Activated CD8-positive, alpha-beta memory T cell treated with anti-CD3 and anti-CD28 coated beads, Interleukin-2, amount 50 U/mL, for 4 hours (primary cell): ENCODE results near the gene RSL24D1.
A peak's percentile ranks its signal among the peaks of the same experiment; 100 is the strongest.
"Not testable (repeated sequence)": the region's sequence is repeated elsewhere in the genome, so short reads cannot be mapped to it uniquely, and the experiment has no call there.

Experiments
- DNase-seq: peaks from one replicate; pipeline ENCODE4 v3.0.0-alpha.2; 2020

RSL24D1 gene

GRCh38 chr15:55204464-55204863 lies 7.7 kb upstream of the RSL24D1 start:
- no peak for DNase-seq

GRCh38 chr15:55202206-55202605 lies 5.5 kb upstream of the RSL24D1 start:
- no peak for DNase-seq

GRCh38 chr15:55198706-55199105 lies 2.0 kb upstream of the RSL24D1 start:
- no peak for DNase-seq

GRCh38 chr15:55197719-55198118 lies 978 bp upstream of the RSL24D1 start:
- DNase-seq = no peak

GRCh38 chr15:55197362-55197705 lies 593 bp upstream of the RSL24D1 start:
- no peak for DNase-seq

GRCh38 chr15:55195996-55196395 lies 745 bp downstream of the RSL24D1 start:
- no peak for DNase-seq

- DNase-seq = no peak
These were observed 2.5 kb downstream of the RSL24D1 start for GRCh38 chr15:55194256-55194655.

GRCh38 chr15:55186331-55186730 lies 10.4 kb downstream of the RSL24D1 start:
- no peak for DNase-seq

- DNase-seq = no peak
These were observed 13.1 kb downstream of the RSL24D1 start for GRCh38 chr15:55183679-55184078.

GRCh38 chr15:55179141-55179540 lies 17.6 kb downstream of the RSL24D1 start:
- no peak for DNase-seq

GRCh38 chr15:55170361-55170760 lies 26.4 kb downstream of the RSL24D1 start:
- no peak for DNase-seq

- peak; percentile 53 for DNase-seq
These were observed 28.3 kb downstream of the RSL24D1 start for GRCh38 chr15:55168350-55168974.

- no peak for DNase-seq
These were observed 32.5 kb downstream of the RSL24D1 start for GRCh38 chr15:55164284-55164683.

GRCh38 chr15:55151631-55152030 lies 45.1 kb downstream of the RSL24D1 start:
- no peak for DNase-seq

- not testable (repeated sequence) for DNase-seq
These were observed 53.6 kb downstream of the RSL24D1 start for GRCh38 chr15:55143132-55143531.

- DNase-seq = no peak
These were observed 62.8 kb downstream of the RSL24D1 start for GRCh38 chr15:55133972-55134371.

GRCh38 chr15:55132672-55133071 lies 64.1 kb downstream of the RSL24D1 start:
- no peak for DNase-seq
